ENCODE data around the gene NEDD9. TPM values are rescaled to one million over a fixed set of nuclear protein-coding genes. Genes with fewer than 3 reads are reported as not detected.

NEDD9 gene
- 10 to 100 TPM; 54.8 to 69.2 (median 67.2) TPM for polyA plus RNA-seq (ENCODE audit: insufficient read length in 4 of 4)

GRCh38 chr6:11232193-11232769 is at the start of gene NEDD9:
Gene NEDD9 (minus strand): TSS chr6:11232668. CDS start chr6:11232515, 153 bp downstream.
- DNase-seq (ENCODE audit: low read depth in 4 of 4, low spot score in 2 of 4) = peak; percentile 85 to 94 (median 93)

GRCh38 chr6:11282245-11282644 is 49.8 kb upstream of the NEDD9 start:
- no peak for DNase-seq (ENCODE audit: low read depth in 4 of 4, low spot score in 2 of 4)

- no peak for DNase-seq (ENCODE audit: low read depth in 4 of 4, low spot score in 2 of 4)
Observed at GRCh38 chr6:11280394-11280793, 47.9 kb upstream of the NEDD9 start.

GRCh38 chr6:11279284-11279689 is 46.8 kb upstream of the NEDD9 start:
- no peak for DNase-seq (ENCODE audit: low read depth in 4 of 4, low spot score in 2 of 4)

- no peak for DNase-seq (ENCODE audit: low read depth in 4 of 4, low spot score in 2 of 4)
Observed at GRCh38 chr6:11278207-11278559, 45.7 kb upstream of the NEDD9 start.

- DNase-seq (ENCODE audit: low read depth in 4 of 4, low spot score in 2 of 4) = peak in 3 of 4 donors; percentile 64 to 86 (median 79)
Observed at GRCh38 chr6:11277275-11278206, 45.1 kb upstream of the NEDD9 start.

GRCh38 chr6:11276911-11277274 is 44.4 kb upstream of the NEDD9 start:
- DNase-seq (ENCODE audit: low read depth in 4 of 4, low spot score in 2 of 4) = no peak

GRCh38 chr6:11276228-11276627 is 43.8 kb upstream of the NEDD9 start:
- DNase-seq (ENCODE audit: low read depth in 4 of 4, low spot score in 2 of 4) = no peak

- no peak for DNase-seq (ENCODE audit: low read depth in 4 of 4, low spot score in 2 of 4)
Observed at GRCh38 chr6:11275598-11275997, 43.1 kb upstream of the NEDD9 start.

- DNase-seq (ENCODE audit: low read depth in 4 of 4, low spot score in 2 of 4) = no peak
Observed at GRCh38 chr6:11273406-11274065, 41.1 kb upstream of the NEDD9 start.

GRCh38 chr6:11272491-11273192 is 40.2 kb upstream of the NEDD9 start:
- DNase-seq (ENCODE audit: low read depth in 4 of 4, low spot score in 2 of 4) = no peak

GRCh38 chr6:11271228-11272020 is 39.0 kb upstream of the NEDD9 start:
- no peak for DNase-seq (ENCODE audit: low read depth in 4 of 4, low spot score in 2 of 4)

GRCh38 chr6:11270030-11271027 is 37.9 kb upstream of the NEDD9 start:
- DNase-seq (ENCODE audit: low read depth in 4 of 4, low spot score in 2 of 4) = no peak

GRCh38 chr6:11268978-11269377 is 36.5 kb upstream of the NEDD9 start:
- DNase-seq (ENCODE audit: low read depth in 4 of 4, low spot score in 2 of 4) = no peak

GRCh38 chr6:11266926-11267325 is 34.5 kb upstream of the NEDD9 start:
- DNase-seq (ENCODE audit: low read depth in 4 of 4, low spot score in 2 of 4) = no peak

- no peak for DNase-seq (ENCODE audit: low read depth in 4 of 4, low spot score in 2 of 4)
Observed at GRCh38 chr6:11265932-11266331, 33.5 kb upstream of the NEDD9 start.

GRCh38 chr6:11264100-11264499 is 31.6 kb upstream of the NEDD9 start:
- DNase-seq (ENCODE audit: low read depth in 4 of 4, low spot score in 2 of 4) = no peak

- DNase-seq (ENCODE audit: low read depth in 4 of 4, low spot score in 2 of 4) = no peak
Observed at GRCh38 chr6:11263291-11263775, 30.9 kb upstream of the NEDD9 start.

GRCh38 chr6:11262242-11262641 is 29.8 kb upstream of the NEDD9 start:
- DNase-seq (ENCODE audit: low read depth in 4 of 4, low spot score in 2 of 4) = no peak

All from left renal cortex interstitium (tissue), 4 donors.